Astrocyte (in vitro differentiated cells and primary cell): ENCODE results near the gene POU3F1. TPM values are rescaled to one million over a fixed set of nuclear protein-coding genes. Genes with fewer than 3 reads are reported as not detected.

Experiments
- DNase-seq: peaks from one replicate; pipeline ENCODE4 v3.0.0-alpha.2; 2010; ENCODE audit warnings: low read depth
- FAIRE-seq: peaks from 2 replicates; lab custom pipeline; 2011; peaks lifted over from hg19 to GRCh38; lab: Jason Lieb, UNC
- H2AFZ ChIP-seq: 2 replicates; pipeline ENCODE4 v1.6.0; 2012; ENCODE audit warnings: low read depth, low read length, inconsistent platforms
- H3K27ac ChIP-seq: 2 replicates; pipeline ENCODE4 v1.5.1; 2011; ENCODE audit warnings: low read depth, low read length, inconsistent platforms
- H3K27me3 ChIP-seq: 2 replicates; pipeline ENCODE4 v1.6.0; 2011; ENCODE audit warnings: low read length, inconsistent platforms; ENCODE audit not compliant: insufficient read depth
- H3K36me3 ChIP-seq: 2 replicates; pipeline ENCODE4 v1.5.1; 2011; ENCODE audit warnings: low read length, inconsistent platforms; ENCODE audit not compliant: insufficient read depth
- H3K4me1 ChIP-seq: 2 replicates; pipeline ENCODE4 v1.5.1; 2011; ENCODE audit warnings: low read length, inconsistent platforms; ENCODE audit not compliant: insufficient read depth
- H3K4me2 ChIP-seq: 2 replicates; pipeline ENCODE4 v1.6.0; 2012; ENCODE audit warnings: low read length, inconsistent platforms
- H3K4me3 ChIP-seq: 2 replicates; pipeline ENCODE4 v1.5.1; 2011; ENCODE audit warnings: low read depth, mild to moderate bottlenecking, low read length, inconsistent platforms; ENCODE audit not compliant: insufficient read depth
- H3K79me2 ChIP-seq: 2 replicates; pipeline ENCODE4 v1.6.0; 2012; ENCODE audit warnings: mild to moderate bottlenecking, low read length, inconsistent platforms; ENCODE audit not compliant: insufficient read depth
- H3K9ac ChIP-seq: 2 replicates; pipeline ENCODE4 v1.6.0; 2012; ENCODE audit warnings: mild to moderate bottlenecking, low read length, inconsistent platforms
- H3K9me3 ChIP-seq: 2 replicates; pipeline ENCODE4 v1.5.1; 2012; ENCODE audit warnings: low read depth, mild to moderate bottlenecking, low read length, inconsistent platforms; ENCODE audit not compliant: insufficient read depth
- H4K20me1 ChIP-seq: 2 replicates; pipeline ENCODE4 v1.6.0; 2012; ENCODE audit warnings: low read length, inconsistent platforms; ENCODE audit not compliant: insufficient read depth
- H3K27ac Mint-ChIP-seq: one replicate; pipeline ENCODE4 v1.8.0; 2021; ENCODE audit warnings: mild to moderate bottlenecking, mixed read lengths; ENCODE audit not compliant: unreplicated experiment
- H3K27me3 Mint-ChIP-seq: one replicate; pipeline ENCODE4 v1.8.0; 2021; ENCODE audit warnings: low read depth, mixed read lengths; ENCODE audit not compliant: unreplicated experiment
- H3K36me3 Mint-ChIP-seq: one replicate; pipeline ENCODE4 v1.8.0; 2021; ENCODE audit warnings: low read depth, mixed read lengths; ENCODE audit not compliant: unreplicated experiment
- H3K4me1 Mint-ChIP-seq: one replicate; pipeline ENCODE4 v1.8.0; 2021; ENCODE audit warnings: low read depth, mixed read lengths; ENCODE audit not compliant: unreplicated experiment
- H3K4me3 Mint-ChIP-seq: one replicate; pipeline ENCODE4 v1.8.0; 2021; ENCODE audit warnings: mild to moderate bottlenecking, moderate library complexity, mixed read lengths; ENCODE audit not compliant: unreplicated experiment
- H3K9me3 Mint-ChIP-seq: one replicate; pipeline ENCODE4 v1.8.0; 2021; ENCODE audit warnings: mild to moderate bottlenecking, mixed read lengths; ENCODE audit not compliant: unreplicated experiment
- EZH2 ChIP-seq: IDR thresholded peaks from 2 replicates; pipeline ENCODE4 v1.6.1; 2012; ENCODE audit warnings: mild to moderate bottlenecking, low read length, inconsistent platforms; ENCODE audit not compliant: insufficient read depth
- total RNA-seq: library from RNA; stranded (reverse); gene quantifications from 2 replicates; pipeline ENCODE4 v1.2.1, GENCODE V29; 2021
- TF ChIP-seq, protein P1 (sequence below): IDR thresholded peaks from 2 replicates; pipeline ENCODE4 v1.5.1; 2011; ENCODE audit warnings: low read depth, mild to moderate bottlenecking, inconsistent platforms, low read length, moderate library complexity; ENCODE audit not compliant: insufficient read depth

The POU3F1 gene
- total RNA-seq, 1 donor from 2014 or later: 2.3 TPM

DNA sequence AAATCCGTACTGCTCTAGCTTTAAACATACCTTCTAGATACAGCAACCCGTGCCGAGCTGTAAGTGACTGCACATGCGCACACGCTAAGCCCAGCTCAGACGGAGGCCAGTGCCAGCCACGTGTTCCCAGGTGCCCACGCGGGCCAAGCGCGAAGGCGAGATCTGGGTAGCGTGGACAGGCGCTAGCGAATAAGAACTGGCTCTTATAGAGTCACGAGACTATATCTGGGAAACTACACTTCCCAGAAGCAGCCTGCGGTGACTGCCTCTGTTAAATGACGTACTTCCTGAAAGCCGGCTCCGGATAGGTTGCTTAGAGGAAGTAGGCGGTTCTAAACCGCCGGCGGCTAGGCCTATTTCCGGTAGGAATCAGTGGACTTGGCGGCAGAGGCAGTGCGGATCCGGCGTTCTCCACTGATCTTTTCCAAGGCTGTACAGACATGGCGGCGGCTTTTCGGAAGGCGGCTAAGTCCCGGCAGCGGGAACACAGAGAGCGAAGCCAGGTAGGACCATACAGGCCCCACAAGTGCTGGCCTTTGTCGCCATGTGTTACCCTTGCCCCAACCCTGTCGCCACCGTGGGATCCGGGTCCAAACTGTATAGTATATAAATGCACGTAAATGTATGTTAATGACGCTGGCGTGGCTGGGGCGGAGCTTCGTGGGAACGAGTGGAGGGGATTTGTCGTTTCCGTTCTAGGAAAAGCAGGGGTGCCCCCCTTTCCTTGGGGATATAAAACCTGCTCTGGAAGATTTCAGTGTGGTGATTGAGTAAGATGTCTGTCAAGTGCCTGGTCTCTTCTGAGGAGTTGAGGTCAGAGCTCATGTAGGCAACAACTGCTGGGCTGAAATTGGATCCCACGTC, 34.0 kb downstream of the POU3F1 start, which contains the start of gene UTP11:
UTP11 (plus strand) TSS at position 372 of the 864 bp plus-strand sequence; CDS start at position 441, 69 bp downstream.
- H3K36me3 Mint-ChIP-seq: no peaks in the 10 kb centered on the region
- TF ChIP-seq EZH2: no peak
- TF ChIP-seq, protein P1, sequence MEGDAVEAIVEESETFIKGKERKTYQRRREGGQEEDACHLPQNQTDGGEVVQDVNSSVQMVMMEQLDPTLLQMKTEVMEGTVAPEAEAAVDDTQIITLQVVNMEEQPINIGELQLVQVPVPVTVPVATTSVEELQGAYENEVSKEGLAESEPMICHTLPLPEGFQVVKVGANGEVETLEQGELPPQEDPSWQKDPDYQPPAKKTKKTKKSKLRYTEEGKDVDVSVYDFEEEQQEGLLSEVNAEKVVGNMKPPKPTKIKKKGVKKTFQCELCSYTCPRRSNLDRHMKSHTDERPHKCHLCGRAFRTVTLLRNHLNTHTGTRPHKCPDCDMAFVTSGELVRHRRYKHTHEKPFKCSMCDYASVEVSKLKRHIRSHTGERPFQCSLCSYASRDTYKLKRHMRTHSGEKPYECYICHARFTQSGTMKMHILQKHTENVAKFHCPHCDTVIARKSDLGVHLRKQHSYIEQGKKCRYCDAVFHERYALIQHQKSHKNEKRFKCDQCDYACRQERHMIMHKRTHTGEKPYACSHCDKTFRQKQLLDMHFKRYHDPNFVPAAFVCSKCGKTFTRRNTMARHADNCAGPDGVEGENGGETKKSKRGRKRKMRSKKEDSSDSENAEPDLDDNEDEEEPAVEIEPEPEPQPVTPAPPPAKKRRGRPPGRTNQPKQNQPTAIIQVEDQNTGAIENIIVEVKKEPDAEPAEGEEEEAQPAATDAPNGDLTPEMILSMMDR: no peak
- FAIRE-seq (no peak), DNase-seq (peak; percentile 99)
- H3K4me3 Mint-ChIP-seq: peak within 1 kb of the TSS; percentile 95
- H3K4me3 ChIP-seq: peak within 1 kb of the TSS; percentile 92
- H3K79me2 ChIP-seq: peaks cover 51% of the 10 kb centered on the region
- H3K9me3 Mint-ChIP-seq: no peaks in the 10 kb centered on the region
- peaks cover 24% of the 10 kb centered on the region for H3K36me3 ChIP-seq
- H3K9ac ChIP-seq: peak within 1 kb of the TSS; percentile 98
- H2AFZ ChIP-seq: peak within 1 kb of the TSS; percentile 88
- H3K4me1 ChIP-seq: peaks cover 17% of the 10 kb centered on the region
- H3K4me1 Mint-ChIP-seq: peaks cover 27% of the 10 kb centered on the region
- H3K9me3 ChIP-seq: no peaks in the 10 kb centered on the region
- peak within 1 kb of the TSS; percentile 95 for H3K27ac ChIP-seq
- peak within 1 kb of the TSS; percentile 86 for H3K4me2 ChIP-seq
- no peaks in the 10 kb centered on the region for H3K27me3 Mint-ChIP-seq
- peaks cover 39% of the 10 kb centered on the region for H4K20me1 ChIP-seq
- no peaks in the 10 kb centered on the region for H3K27me3 ChIP-seq
- peak within 1 kb of the TSS; percentile 96 for H3K27ac Mint-ChIP-seq

DNA sequence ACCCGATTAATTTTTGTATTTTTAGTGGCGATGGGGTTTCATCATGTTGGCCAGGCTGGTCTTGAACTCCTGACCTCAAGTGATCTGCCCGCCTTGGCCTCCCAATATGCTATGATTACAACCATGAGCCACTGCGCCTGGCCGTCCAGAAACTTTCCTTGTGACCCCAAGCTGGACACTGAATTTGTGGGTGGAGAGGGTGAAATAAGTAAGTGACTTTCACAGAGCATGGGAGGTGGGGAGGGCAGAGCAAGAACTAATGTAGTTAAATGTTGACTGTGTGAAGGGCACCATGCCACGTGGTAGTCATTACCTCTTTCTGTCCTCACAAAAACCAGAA, 36.8 kb downstream of the POU3F1 start:
- no peak for DNase-seq
- Histone ChIP-seq H3K4me1 (peaks cover 17% of the 10 kb centered on the region), H2AFZ (no peak overlapping the region), H4K20me1 (peaks cover 16% of the 10 kb centered on the region), H3K79me2 (peaks cover 24% of the 10 kb centered on the region), H3K27me3 (no peaks in the 10 kb centered on the region), H3K36me3 (peaks cover 4% of the 10 kb centered on the region), H3K27ac (no peak overlapping the region), H3K4me2 (no peak overlapping the region), H3K4me3 (no peak overlapping the region), H3K9ac (no peak overlapping the region), H3K9me3 (no peaks in the 10 kb centered on the region)
- Mint-ChIP-seq H3K4me1 (peaks cover 17% of the 10 kb centered on the region), H3K9me3 (no peaks in the 10 kb centered on the region), H3K27ac (peak overlapping the region; percentile 94), H3K4me3 (no peak overlapping the region), H3K27me3 (no peaks in the 10 kb centered on the region), H3K36me3 (peaks cover under 1% of the 10 kb centered on the region)
- FAIRE-seq: no peak
- TF ChIP-seq EZH2: no peak
- TF ChIP-seq, protein P1: no peak
